CD14-positive monocyte (primary cell): Measurements from ENCODE around the gene TMBIM4. TPM values are rescaled to one million over a fixed set of nuclear protein-coding genes. Genes with fewer than 3 reads are reported as not detected.

ENCODE experiments used
- DNase-seq, 3 donors: peaks; one replicate each; pipeline ENCODE4 v3.0.0-alpha.2; 2011 to 2022
- H2AFZ ChIP-seq: 2 replicates; pipeline ENCODE4 v1.6.0; 2012; ENCODE audit warnings: mild to moderate bottlenecking, low read depth, low read length, inconsistent platforms; ENCODE audit not compliant: insufficient read depth, poor library complexity, severe bottlenecking
- H3K27ac ChIP-seq, 2 donors: 1 replicate in 1 of 2; 2 replicates in 1 of 2; pipeline ENCODE4 v1.5.1; 2012 to 2013; ENCODE audit warnings: low read length in 2 of 2, control low read depth in 1 of 2, inconsistent platforms in 1 of 2, low read depth in 1 of 2, mild to moderate bottlenecking in 1 of 2
- H3K27me3 ChIP-seq, 2 donors: one replicate each; pipeline versions ENCODE4 v1.6.0 to v1.6.1; 2011 to 2013; ENCODE audit warnings: low read length in 2 of 2; ENCODE audit not compliant: control insufficient read depth in 2 of 2, insufficient read depth in 2 of 2
- H3K36me3 ChIP-seq, 2 donors: replicated peaks in 1 of 2; 1 replicate in 1 of 2; 2 replicates in 1 of 2; pipeline versions ENCODE4 v1.5.1 to v1.6.1; 2012 to 2013; ENCODE audit warnings: low read length in 2 of 2, control low read depth in 1 of 2, inconsistent platforms in 1 of 2, mild to moderate bottlenecking in 1 of 2; ENCODE audit not compliant: insufficient read depth in 2 of 2, control insufficient read depth in 1 of 2
- H3K4me1 ChIP-seq, 2 donors: 1 replicate in 1 of 2; 2 replicates in 1 of 2; pipeline versions ENCODE4 v1.5.1 to v1.6.1; 2012 to 2013; ENCODE audit warnings: low read length in 2 of 2, control low read depth in 1 of 2, inconsistent platforms in 1 of 2, mild to moderate bottlenecking in 1 of 2, moderate library complexity in 1 of 2; ENCODE audit not compliant: insufficient read depth in 2 of 2, control insufficient read depth in 1 of 2
- H3K4me2 ChIP-seq: replicated peaks from 2 replicates; pipeline ENCODE3; 2012; ENCODE audit warnings: low read length, moderate library complexity, mild to moderate bottlenecking; ENCODE audit not compliant: poor library complexity, severe bottlenecking; ENCODE audit errors: extremely low read depth
- H3K4me3 ChIP-seq, 3 experiments: fragments of 200-600 bp in 1 of 3; sonication (generic) in 1 of 3; replicated peaks in 1 of 3; 1 replicate in 2 of 3; 2 replicates in 1 of 3; pipeline ENCODE4 v1.5.1; 2011 to 2013; ENCODE audit warnings: low read length in 3 of 3, mild to moderate bottlenecking in 3 of 3, control low read depth in 2 of 3, low read depth in 2 of 3, inconsistent platforms in 1 of 3, moderate library complexity in 1 of 3
- H3K79me2 ChIP-seq: 2 replicates; pipeline ENCODE4 v1.6.0; 2012; ENCODE audit warnings: mild to moderate bottlenecking, control low read depth, inconsistent platforms, low read length, moderate library complexity; ENCODE audit not compliant: insufficient read depth
- H3K9ac ChIP-seq: 2 replicates; pipeline ENCODE4 v1.6.0; 2017; ENCODE audit warnings: low read length, mild to moderate bottlenecking; ENCODE audit not compliant: insufficient read depth, poor library complexity, severe bottlenecking
- H3K9me3 ChIP-seq, 2 donors: replicated peaks in 1 of 2; 1 replicate in 1 of 2; 2 replicates in 1 of 2; pipeline versions ENCODE4 v1.5.1 to v1.6.1; 2012 to 2013; ENCODE audit warnings: low read length in 2 of 2, control low read depth in 1 of 2; ENCODE audit not compliant: control insufficient read depth in 1 of 2, insufficient read depth in 1 of 2
- H4K20me1 ChIP-seq: 2 replicates; pipeline ENCODE4 v1.6.0; 2012; ENCODE audit warnings: mild to moderate bottlenecking, low read length, control low read depth, moderate library complexity; ENCODE audit not compliant: insufficient read depth
- H3K27ac Mint-ChIP-seq, 7 donors: one replicate each; pipeline ENCODE4 v1.8.0; 2020; ENCODE audit warnings: mild to moderate bottlenecking in 7 of 7, mixed read lengths in 7 of 7, moderate library complexity in 6 of 7, inconsistent platforms in 2 of 7
- H3K27me3 Mint-ChIP-seq, 3 donors: one replicate each; pipeline ENCODE4 v1.8.0; 2021 to 2022; ENCODE audit warnings: low read depth in 3 of 3, mild to moderate bottlenecking in 3 of 3, mixed read lengths in 3 of 3, moderate library complexity in 3 of 3, inconsistent platforms in 1 of 3
- H3K36me3 Mint-ChIP-seq, 2 donors: one replicate each; pipeline ENCODE4 v1.8.0; 2020; ENCODE audit warnings: mixed read lengths in 2 of 2, inconsistent platforms in 1 of 2, mild to moderate bottlenecking in 1 of 2
- H3K4me1 Mint-ChIP-seq: one replicate; pipeline ENCODE4 v1.8.0; 2020; ENCODE audit warnings: mild to moderate bottlenecking, mixed read lengths
- H3K4me3 Mint-ChIP-seq, 2 donors: one replicate each; pipeline ENCODE4 v1.8.0; 2020; ENCODE audit warnings: mild to moderate bottlenecking in 2 of 2, mixed read lengths in 2 of 2, moderate library complexity in 1 of 2
- H3K9me3 Mint-ChIP-seq, 7 donors: one replicate each; pipeline ENCODE4 v1.8.0; 2020 to 2022; ENCODE audit warnings: mixed read lengths in 7 of 7, mild to moderate bottlenecking in 6 of 7, moderate library complexity in 6 of 7, inconsistent platforms in 2 of 7
- whole genome bisulfite sequencing: methylation state at CpG from one replicate; pipeline ENCODE4 v1.1.5; 2013; ENCODE audit warnings: missing lambda C conversion rate; ENCODE audit not compliant: insufficient coverage; 5-methylcytosine and 5-hydroxymethylcytosine counted together
- intact Hi-C, 2 donors: fragments of 100-400 bp; cut with micrococcal nuclease; formaldehyde crosslinking; loops; one replicate each; pipeline versions ENCODE4 v1.15.0 to v1.15.1; 2023
- polyA plus RNA-seq, 3 donors: library from polyadenylated mRNA; depleted of rRNA in 1 of 3; unstranded in 2 of 3; stranded (reverse) in 1 of 3; fragments of 300-500 nt in 2 of 3; fragments of >200 nt in 1 of 3; fragmentation: Illumina TruSeq in 2 of 3; gene quantifications; 1 replicate in 2 of 3; 2 replicates in 1 of 3; pipeline ENCODE4 v1.2.3, GENCODE V29; 2012 to 2021
- TF ChIP-seq, protein P1 (sequence below): fragments of 200-600 bp; IDR thresholded peaks from one replicate; pipeline ENCODE4 v1.8.0; 2022; ENCODE audit warnings: antibody characterized with exemption, mild to moderate bottlenecking

Gene TMBIM4
- polyA plus RNA-seq, 3 donors = 153 to 823 (median 694) TPM

DNA sequence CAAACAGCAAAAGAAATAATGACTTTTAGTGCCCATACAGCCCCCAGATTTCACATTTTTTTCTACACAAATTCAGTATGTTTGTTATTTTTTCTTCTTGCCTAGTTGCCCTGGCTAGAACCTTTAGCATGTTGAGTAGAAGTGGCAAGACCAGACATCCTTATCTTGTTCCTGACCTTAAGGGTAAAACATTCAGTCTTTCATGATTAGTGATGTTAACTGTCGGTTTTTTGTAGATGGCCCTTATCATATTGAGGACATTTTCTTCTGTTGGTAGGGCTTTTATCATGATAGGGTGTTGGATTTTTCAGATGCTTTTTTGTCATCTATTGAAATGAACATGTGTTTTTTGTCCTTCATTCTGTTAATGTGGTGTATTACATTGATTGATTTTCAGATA, 36.3 kb upstream of the TMBIM4 start:
- H3K27ac Mint-ChIP-seq = peak overlapping the region in 4 of 7 donors; percentile 19 to 47 (median 37)
- WGBS = no CpG with 5 or more reads among the region's 1 CpG
- intact Hi-C loops = no loop called here

DNA sequence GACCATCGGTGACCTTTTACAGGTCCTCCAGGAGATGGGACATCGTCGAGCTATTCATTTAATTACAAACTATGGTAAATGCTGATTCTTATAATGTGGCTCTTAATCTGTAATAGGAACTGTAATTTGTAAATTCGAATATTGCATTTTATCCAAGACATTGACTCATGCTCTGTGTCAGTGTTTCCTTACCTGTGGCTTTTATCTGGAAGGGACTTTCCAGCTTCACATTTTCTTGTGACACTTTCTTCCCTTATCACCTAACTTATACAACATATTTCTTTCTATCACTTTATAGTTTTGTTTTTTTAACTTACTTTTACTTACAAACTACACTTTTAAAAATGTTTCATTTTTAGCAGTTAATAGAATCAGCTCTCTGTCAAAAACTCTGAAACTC, 34.0 kb upstream of the TMBIM4 start:
- Mint-ChIP-seq H3K9me3 (peaks cover 0 to 6% (median 0%) of the 10 kb centered on the region in 7 donors), H3K27ac (peak overlapping the region in 2 of 7 donors; percentile 5 to 41), H3K27me3 (no peaks in the 10 kb centered on the region), H3K4me3 (no peak overlapping the region), H3K36me3 (peaks cover 50 to 75% of the 10 kb centered on the region in 2 donors), H3K4me1 (peaks cover 35% of the 10 kb centered on the region)
- Histone ChIP-seq H3K27me3 (no peaks in the 10 kb centered on the region), H3K9me3 (no peaks in the 10 kb centered on the region), H3K4me2 (no peak overlapping the region), H3K27ac (peak overlapping the region in 1 of 2 donors; percentile 27), H3K4me1 (peaks cover 4 to 14% of the 10 kb centered on the region in 2 donors), H3K36me3 (peaks cover 34 to 78% of the 10 kb centered on the region in 2 donors), H3K4me3 (no peak overlapping the region), H3K79me2 (peaks cover 100% of the 10 kb centered on the region), H4K20me1 (peaks cover 99% of the 10 kb centered on the region), H2AFZ (no peak overlapping the region), H3K9ac (no peak overlapping the region)
- intact Hi-C loops = loop anchor here in 1 of 2 donors (5.0 kb wide), 1 partner anchor 37 kb away; the partner anchor contains the start of gene TMBIM4
- no CpG with 5 or more reads among the region's 4 CpGs for WGBS
- DNase-seq = peak in 1 of 3 donors; percentile 27
- TF ChIP-seq, protein P1, sequence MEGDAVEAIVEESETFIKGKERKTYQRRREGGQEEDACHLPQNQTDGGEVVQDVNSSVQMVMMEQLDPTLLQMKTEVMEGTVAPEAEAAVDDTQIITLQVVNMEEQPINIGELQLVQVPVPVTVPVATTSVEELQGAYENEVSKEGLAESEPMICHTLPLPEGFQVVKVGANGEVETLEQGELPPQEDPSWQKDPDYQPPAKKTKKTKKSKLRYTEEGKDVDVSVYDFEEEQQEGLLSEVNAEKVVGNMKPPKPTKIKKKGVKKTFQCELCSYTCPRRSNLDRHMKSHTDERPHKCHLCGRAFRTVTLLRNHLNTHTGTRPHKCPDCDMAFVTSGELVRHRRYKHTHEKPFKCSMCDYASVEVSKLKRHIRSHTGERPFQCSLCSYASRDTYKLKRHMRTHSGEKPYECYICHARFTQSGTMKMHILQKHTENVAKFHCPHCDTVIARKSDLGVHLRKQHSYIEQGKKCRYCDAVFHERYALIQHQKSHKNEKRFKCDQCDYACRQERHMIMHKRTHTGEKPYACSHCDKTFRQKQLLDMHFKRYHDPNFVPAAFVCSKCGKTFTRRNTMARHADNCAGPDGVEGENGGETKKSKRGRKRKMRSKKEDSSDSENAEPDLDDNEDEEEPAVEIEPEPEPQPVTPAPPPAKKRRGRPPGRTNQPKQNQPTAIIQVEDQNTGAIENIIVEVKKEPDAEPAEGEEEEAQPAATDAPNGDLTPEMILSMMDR = no peak

More for the DNA sequence above, 36.3 kb upstream of the TMBIM4 start:
- no peaks in the 10 kb centered on the region for H3K27me3 Mint-ChIP-seq
- no peak overlapping the region for H3K4me3 ChIP-seq
- no peak overlapping the region for H3K4me2 ChIP-seq
- H2AFZ ChIP-seq = no peak overlapping the region
- no peaks in the 10 kb centered on the region for H3K27me3 ChIP-seq
- peaks cover 32% of the 10 kb centered on the region for H3K4me1 Mint-ChIP-seq
- H3K36me3 ChIP-seq = peaks cover 39 to 73% of the 10 kb centered on the region in 2 donors
- no peak overlapping the region for H3K4me3 Mint-ChIP-seq
- H3K9me3 ChIP-seq = no peaks in the 10 kb centered on the region
- peaks cover 99% of the 10 kb centered on the region for H4K20me1 ChIP-seq
- no peak overlapping the region for H3K27ac ChIP-seq
- peaks cover 98% of the 10 kb centered on the region for H3K79me2 ChIP-seq
- peaks cover 13 to 25% of the 10 kb centered on the region in 2 donors for H3K4me1 ChIP-seq
- no peak overlapping the region for H3K9ac ChIP-seq
- TF ChIP-seq, protein P1 = no peak
- H3K9me3 Mint-ChIP-seq = no peaks in the 10 kb centered on the region
- H3K36me3 Mint-ChIP-seq = peaks cover 46 to 65% of the 10 kb centered on the region in 2 donors
- no peak for DNase-seq
